ENCODE data around the gene OR1F1. TPM values are rescaled to one million over a fixed set of nuclear protein-coding genes. Genes with fewer than 3 reads are reported as not detected.

The OR1F1 gene
- total RNA-seq, 2 donors from 2014 or later: 0.37 TPM; not detected in 1

DNA sequence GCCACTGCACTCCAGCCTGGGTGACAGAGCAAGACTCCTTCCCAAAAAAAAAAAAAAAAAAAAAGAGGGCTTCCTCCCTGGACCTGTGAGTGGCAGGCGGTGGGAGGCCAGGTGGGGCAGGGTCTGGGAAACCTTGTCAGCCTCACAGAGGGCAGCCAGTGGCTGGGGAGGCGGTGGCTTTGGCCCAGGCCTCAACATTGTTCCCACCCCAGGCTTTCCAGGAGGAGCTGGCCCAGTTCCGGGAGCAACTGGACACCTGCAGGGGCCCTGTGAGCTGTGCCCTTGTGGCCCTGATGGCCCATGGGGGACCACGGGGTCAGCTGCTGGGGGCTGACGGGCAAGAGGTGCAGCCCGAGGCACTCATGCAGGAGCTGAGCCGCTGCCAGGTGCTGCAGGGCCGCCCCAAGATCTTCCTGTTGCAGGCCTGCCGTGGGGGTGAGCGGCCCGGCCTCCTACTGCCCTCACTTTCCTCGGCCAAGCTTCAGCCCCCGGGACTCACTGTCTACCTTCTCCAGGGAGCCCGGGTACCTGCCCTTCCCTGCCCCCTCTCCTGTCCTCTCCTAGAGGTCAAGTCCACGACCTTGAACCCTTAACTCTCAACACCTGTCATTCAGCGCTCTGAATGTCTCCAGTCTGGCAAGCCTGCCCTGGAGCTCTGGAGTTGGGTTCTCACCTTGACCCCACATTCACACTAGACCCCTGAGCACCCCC lies 40.8 kb upstream of the OR1F1 start:
- no peaks in the 10 kb centered on the region for H3K27me3 Mint-ChIP-seq
- H3K36me3 Mint-ChIP-seq (ENCODE audit: low read depth): peaks cover 20% of the 10 kb centered on the region
- H3K27ac Mint-ChIP-seq: no peak overlapping the region
- H3K4me1 Mint-ChIP-seq: peaks cover 10% of the 10 kb centered on the region
- no peak for ATAC-seq (replicated peaks)
- no peaks in the 10 kb centered on the region for H3K9me3 Mint-ChIP-seq
- H3K4me3 Mint-ChIP-seq: no peak overlapping the region

DNA sequence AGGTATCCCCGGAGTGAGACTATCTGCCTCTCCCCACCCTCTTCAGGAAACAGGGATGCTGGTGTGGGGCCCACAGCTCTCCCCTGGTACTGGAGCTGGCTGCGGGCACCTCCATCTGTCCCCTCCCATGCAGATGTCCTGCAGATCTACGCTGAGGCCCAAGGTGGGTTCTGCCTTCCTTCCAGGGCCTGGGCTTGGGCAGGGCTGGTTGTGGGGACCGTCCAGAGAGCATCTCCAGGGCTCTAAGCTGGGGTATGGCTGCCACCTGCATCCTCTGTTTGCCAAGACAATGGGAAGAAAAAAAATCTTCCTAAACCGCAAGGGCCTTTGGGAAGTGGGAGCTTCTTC lies 40.3 kb upstream of the OR1F1 start:
- peaks cover 12% of the 10 kb centered on the region for H3K4me1 Mint-ChIP-seq
- H3K27me3 Mint-ChIP-seq: no peaks in the 10 kb centered on the region
- H3K27ac Mint-ChIP-seq: no peak overlapping the region
- H3K9me3 Mint-ChIP-seq: no peaks in the 10 kb centered on the region
- no peak overlapping the region for H3K4me3 Mint-ChIP-seq
- ATAC-seq (replicated peaks): no peak
- peaks cover 20% of the 10 kb centered on the region for H3K36me3 Mint-ChIP-seq (ENCODE audit: low read depth)

- H3K4me1 Mint-ChIP-seq: peaks cover 14% of the 10 kb centered on the region
- no peak for ATAC-seq (replicated peaks)
- peak overlapping the region; percentile 77 for H3K4me3 Mint-ChIP-seq
- no peak overlapping the region for H3K27ac Mint-ChIP-seq
- no peaks in the 10 kb centered on the region for H3K9me3 Mint-ChIP-seq
- peaks cover 23% of the 10 kb centered on the region for H3K36me3 Mint-ChIP-seq (ENCODE audit: low read depth)
- H3K27me3 Mint-ChIP-seq: no peaks in the 10 kb centered on the region
These were observed 39.5 kb upstream of the OR1F1 start for GRCh38 chr16:3148256-3149192.

DNA sequence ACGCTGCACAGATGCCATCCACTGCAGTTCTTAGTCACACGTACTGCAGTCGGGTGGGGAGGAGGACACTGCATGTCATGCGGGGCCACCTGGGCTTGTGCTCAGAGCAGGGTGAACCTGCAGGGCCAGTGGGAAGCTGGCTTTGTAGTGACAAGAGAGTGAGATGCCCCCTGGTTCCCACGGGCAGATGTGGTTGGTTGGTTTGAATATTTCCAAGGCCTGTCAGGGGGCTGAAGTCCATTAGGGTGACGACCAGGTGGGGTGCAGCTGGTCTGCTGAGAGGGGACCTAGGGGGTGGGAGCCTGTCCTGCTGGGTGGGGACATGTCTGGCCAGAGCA lies 38.8 kb upstream of the OR1F1 start:
- Mint-ChIP-seq H3K4me3 (peak overlapping the region; percentile 77), H3K9me3 (no peaks in the 10 kb centered on the region), H3K36me3 (ENCODE audit: low read depth) (peaks cover 23% of the 10 kb centered on the region), H3K27ac (no peak overlapping the region), H3K27me3 (no peaks in the 10 kb centered on the region), H3K4me1 (peaks cover 14% of the 10 kb centered on the region)
- ATAC-seq (replicated peaks): no peak

- Mint-ChIP-seq H3K27ac (peak overlapping the region; percentile 99), H3K4me1 (peaks cover 14% of the 10 kb centered on the region), H3K36me3 (ENCODE audit: low read depth) (peaks cover 23% of the 10 kb centered on the region), H3K9me3 (no peaks in the 10 kb centered on the region), H3K27me3 (no peaks in the 10 kb centered on the region), H3K4me3 (peak overlapping the region; percentile 77)
- peak; percentile 17 for ATAC-seq (replicated peaks)
These were observed 38.2 kb upstream of the OR1F1 start for GRCh38 chr16:3149630-3150345.

GRCh38 chr16:3150346-3151218 lies 37.4 kb upstream of the OR1F1 start:
- H3K27ac Mint-ChIP-seq: peak overlapping the region; percentile 99
- H3K4me3 Mint-ChIP-seq: peak overlapping the region; percentile 77
- H3K27me3 Mint-ChIP-seq: no peaks in the 10 kb centered on the region
- H3K36me3 Mint-ChIP-seq (ENCODE audit: low read depth): peaks cover 23% of the 10 kb centered on the region
- ATAC-seq (replicated peaks): peak; percentile 80
- H3K9me3 Mint-ChIP-seq: no peaks in the 10 kb centered on the region
- peaks cover 14% of the 10 kb centered on the region for H3K4me1 Mint-ChIP-seq

- peaks cover 14% of the 10 kb centered on the region for H3K4me1 Mint-ChIP-seq
- H3K36me3 Mint-ChIP-seq (ENCODE audit: low read depth): peaks cover 23% of the 10 kb centered on the region
- peak overlapping the region; percentile 99 for H3K27ac Mint-ChIP-seq
- peak overlapping the region; percentile 77 for H3K4me3 Mint-ChIP-seq
- ATAC-seq (replicated peaks): no peak
- no peaks in the 10 kb centered on the region for H3K9me3 Mint-ChIP-seq
- no peaks in the 10 kb centered on the region for H3K27me3 Mint-ChIP-seq
These were observed 36.1 kb upstream of the OR1F1 start for GRCh38 chr16:3152027-3152276.

- Mint-ChIP-seq H3K9me3 (no peaks in the 10 kb centered on the region), H3K27me3 (no peaks in the 10 kb centered on the region), H3K36me3 (ENCODE audit: low read depth) (peaks cover 23% of the 10 kb centered on the region), H3K27ac (peak overlapping the region; percentile 99), H3K4me3 (peak overlapping the region; percentile 77), H3K4me1 (peaks cover 17% of the 10 kb centered on the region)
- ATAC-seq (replicated peaks): peak; percentile 46
These were observed 35.6 kb upstream of the OR1F1 start for GRCh38 chr16:3152277-3152990.

- Mint-ChIP-seq H3K27me3 (no peaks in the 10 kb centered on the region), H3K4me1 (peaks cover 23% of the 10 kb centered on the region), H3K36me3 (ENCODE audit: low read depth) (peaks cover 23% of the 10 kb centered on the region), H3K9me3 (peaks cover 3% of the 10 kb centered on the region), H3K27ac (peak overlapping the region; percentile 99), H3K4me3 (peak overlapping the region; percentile 77)
- no peak for ATAC-seq (replicated peaks)
These were observed 35.0 kb upstream of the OR1F1 start for GRCh38 chr16:3152991-3153368.

- H3K27ac Mint-ChIP-seq: no peak overlapping the region
- peaks cover 34% of the 10 kb centered on the region for H3K36me3 Mint-ChIP-seq (ENCODE audit: low read depth)
- no peaks in the 10 kb centered on the region for H3K27me3 Mint-ChIP-seq
- peaks cover 3% of the 10 kb centered on the region for H3K9me3 Mint-ChIP-seq
- H3K4me1 Mint-ChIP-seq: peaks cover 23% of the 10 kb centered on the region
- H3K4me3 Mint-ChIP-seq: no peak overlapping the region
- no peak for ATAC-seq (replicated peaks)
These were observed 32.8 kb upstream of the OR1F1 start for GRCh38 chr16:3155181-3155580.

GRCh38 chr16:3155972-3156371 lies 32.0 kb upstream of the OR1F1 start:
- Mint-ChIP-seq H3K4me1 (peaks cover 17% of the 10 kb centered on the region), H3K36me3 (ENCODE audit: low read depth) (peaks cover 26% of the 10 kb centered on the region), H3K4me3 (no peak overlapping the region), H3K27ac (no peak overlapping the region), H3K9me3 (peaks cover 3% of the 10 kb centered on the region), H3K27me3 (no peaks in the 10 kb centered on the region)
- no peak for ATAC-seq (replicated peaks)

- peaks cover 3% of the 10 kb centered on the region for H3K9me3 Mint-ChIP-seq
- peak overlapping the region; percentile 88 for H3K27ac Mint-ChIP-seq
- peaks cover 17% of the 10 kb centered on the region for H3K36me3 Mint-ChIP-seq (ENCODE audit: low read depth)
- no peaks in the 10 kb centered on the region for H3K27me3 Mint-ChIP-seq
- H3K4me3 Mint-ChIP-seq: peak overlapping the region; percentile 93
- ATAC-seq (replicated peaks): no peak
- peaks cover 14% of the 10 kb centered on the region for H3K4me1 Mint-ChIP-seq
These were observed 30.6 kb upstream of the OR1F1 start for GRCh38 chr16:3157229-3158025.

- H3K27ac Mint-ChIP-seq: peak overlapping the region; percentile 88
- peaks cover 12% of the 10 kb centered on the region for H3K36me3 Mint-ChIP-seq (ENCODE audit: low read depth)
- H3K4me3 Mint-ChIP-seq: peak overlapping the region; percentile 93
- peaks cover 9% of the 10 kb centered on the region for H3K4me1 Mint-ChIP-seq
- peak; percentile 18 for ATAC-seq (replicated peaks)
- peaks cover 3% of the 10 kb centered on the region for H3K9me3 Mint-ChIP-seq
- no peaks in the 10 kb centered on the region for H3K27me3 Mint-ChIP-seq
These were observed 29.9 kb upstream of the OR1F1 start for GRCh38 chr16:3158026-3158509.

Measured in activated T-helper 17 cell treated with anti-CD3 and anti-CD28 coated beads, Interleukin-2, amount 50 U/mL, for 72 hours (primary cell).